GM19397 (cell line): ENCODE measurements around the gene PDE4C.

Source experiments
- ATAC-seq: cut with Tn5 transposase; IDR thresholded peaks from one replicate; pipeline ENCODE4 v1.9.1; 2021; ENCODE audit warnings: mild to moderate bottlenecking, moderate library complexity; ENCODE audit not compliant: unreplicated experiment

The PDE4C gene

DNA sequence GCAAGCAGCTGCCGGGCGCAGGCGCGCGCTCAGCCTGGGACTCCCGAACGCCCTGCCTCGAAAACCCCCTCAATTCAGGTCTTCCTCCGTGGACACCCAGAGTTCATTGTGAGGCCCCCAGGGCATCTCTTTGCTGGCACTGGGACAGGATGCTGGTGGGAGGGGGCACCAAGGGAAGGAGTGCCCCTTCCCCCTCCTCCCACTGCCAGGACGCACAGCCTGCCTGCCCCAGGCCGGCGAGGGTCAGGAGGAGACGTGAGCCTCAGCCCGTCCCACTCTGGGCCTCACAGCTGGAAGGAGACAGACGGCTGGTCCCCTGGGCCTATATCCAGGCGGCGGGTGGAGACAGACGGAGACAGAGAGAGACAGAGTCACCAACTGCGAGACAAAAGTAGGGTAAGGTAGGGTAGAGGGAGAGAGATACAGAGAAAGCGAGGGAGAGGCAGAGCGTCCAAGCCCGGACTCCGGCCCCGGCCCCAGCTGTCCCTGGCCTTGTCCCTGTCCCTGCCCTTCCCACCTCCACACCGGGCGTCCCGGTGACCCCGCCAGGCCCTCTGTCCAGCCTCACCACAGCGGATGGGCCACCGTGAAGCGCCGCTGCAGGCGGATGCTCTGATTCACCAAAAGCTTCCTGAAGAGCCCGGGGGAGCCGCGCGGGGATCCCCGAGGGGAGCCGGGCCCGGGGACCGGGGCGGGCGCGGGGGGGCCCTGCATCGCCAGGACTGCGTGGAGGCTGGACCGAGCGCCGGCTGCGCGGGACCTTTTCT is at the start of gene PDE4C:
PDE4C (minus strand) TSS at position 737 of the 767 bp plus-strand sequence; CDS start at position 714, 23 bp downstream.
- ATAC-seq, result no peak

DNA sequence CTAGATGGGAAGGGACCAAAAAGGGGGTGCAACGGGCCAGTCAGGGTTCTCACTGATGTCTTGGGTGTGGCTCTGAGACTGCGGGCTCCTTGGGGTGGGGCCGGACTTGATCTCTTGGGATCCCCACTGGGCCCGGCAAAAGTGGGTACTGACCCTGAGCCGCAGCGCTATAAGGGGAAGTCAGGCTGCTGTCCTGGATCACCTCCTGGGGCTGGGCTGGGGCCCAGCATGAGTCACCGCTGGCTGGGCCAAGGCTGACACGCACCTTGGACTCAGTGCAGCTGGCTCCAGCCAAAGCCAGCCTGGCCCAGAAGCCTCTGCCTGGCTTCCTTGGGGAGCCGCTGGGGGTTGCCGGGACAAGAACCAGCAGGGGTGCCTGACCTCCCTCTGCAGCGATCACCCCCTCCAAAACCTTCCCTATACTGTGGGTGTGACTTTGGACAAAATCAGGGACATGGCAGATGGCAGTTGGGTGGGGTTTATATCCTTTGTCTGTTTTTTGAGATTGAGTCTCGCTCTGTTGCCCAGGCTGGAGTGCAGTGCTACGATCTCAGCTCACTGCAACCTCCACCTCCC is 48.6 kb upstream of the PDE4C start:
- ATAC-seq, result no peak

DNA sequence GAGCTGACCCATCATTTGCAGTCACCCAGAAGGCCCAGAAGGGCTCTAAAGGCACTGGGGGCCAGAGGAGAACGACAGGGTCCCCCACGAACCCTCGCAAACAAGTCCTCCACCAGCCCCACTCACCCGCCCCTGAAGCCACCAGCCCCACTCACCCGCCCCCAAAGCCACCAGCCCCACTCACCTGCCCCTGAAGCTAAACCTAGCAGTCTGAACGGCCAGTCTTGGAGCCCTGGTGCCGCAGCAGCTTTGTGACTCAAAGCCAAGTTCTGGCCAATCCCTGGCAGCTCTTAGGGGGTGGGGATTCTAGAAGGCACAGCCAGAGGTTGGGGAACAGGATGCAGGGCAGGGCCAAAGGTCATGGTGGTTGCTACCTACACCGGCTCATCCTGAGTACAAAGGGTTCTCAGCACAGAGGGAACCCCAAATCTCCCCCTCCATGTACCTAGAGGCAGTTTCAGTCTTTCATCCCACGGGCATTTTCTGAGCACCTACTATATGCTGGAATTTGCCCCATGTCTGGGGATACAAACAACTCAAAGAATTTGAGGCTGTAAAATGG is 48.1 kb upstream of the PDE4C start, which contains the start of gene IQCN:
IQCN (minus strand) TSS at position 234 of the 562 bp plus-strand sequence. CDS start 4,974 bp downstream, outside the sequence.
- ATAC-seq, result no peak

DNA sequence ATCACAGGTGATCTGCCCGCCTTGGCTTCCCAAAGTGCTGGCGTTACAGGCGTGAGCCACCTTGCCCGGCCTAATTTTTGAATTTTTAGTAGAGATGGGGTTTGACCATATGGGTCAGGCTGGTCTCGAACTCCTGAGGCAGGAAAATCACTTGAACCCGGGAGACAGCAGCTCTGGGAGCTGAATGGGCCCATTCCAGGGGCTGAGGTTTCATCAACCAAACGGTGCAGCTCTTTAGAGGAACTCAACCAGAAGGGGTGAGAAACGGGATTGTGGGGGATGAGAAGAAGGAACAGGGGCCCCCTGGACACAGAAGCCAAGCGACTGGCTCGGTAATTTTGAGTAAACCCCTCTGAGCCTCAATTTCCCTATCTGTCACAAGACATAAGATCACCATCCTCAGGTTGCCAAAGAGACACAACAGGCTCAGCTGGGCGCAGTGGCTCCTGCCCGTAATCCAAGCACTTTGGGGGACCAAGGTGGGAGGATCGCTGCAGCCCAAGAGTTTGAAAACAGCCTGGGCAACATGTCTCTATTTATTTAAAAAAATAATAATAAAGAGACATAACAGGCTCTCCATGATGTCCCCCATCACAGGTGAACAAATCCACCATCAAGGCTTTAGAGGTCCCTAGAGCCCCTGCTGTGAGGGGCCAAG is 47.5 kb upstream of the PDE4C start:
- ATAC-seq, result no peak

DNA sequence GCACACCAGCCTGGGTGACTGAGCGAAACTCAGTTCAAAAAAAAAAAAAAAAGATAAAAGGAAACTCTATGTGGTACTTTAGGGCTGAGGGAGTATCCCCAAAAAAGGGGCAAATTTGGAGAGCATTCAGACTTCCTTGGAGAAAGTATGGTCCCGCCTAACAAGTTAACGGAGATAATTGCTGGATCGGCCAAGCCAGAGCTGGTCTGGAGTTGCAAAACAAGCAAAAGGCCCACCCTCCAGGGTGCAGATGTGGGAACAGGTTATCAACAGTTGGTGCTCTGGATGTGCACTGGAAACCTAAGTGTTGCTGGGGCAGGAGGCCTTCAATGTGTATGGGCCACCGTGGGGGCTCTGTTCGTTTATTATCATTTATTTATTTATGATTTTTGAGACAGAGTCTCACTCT is 45.2 kb upstream of the PDE4C start:
- no peak for ATAC-seq

DNA sequence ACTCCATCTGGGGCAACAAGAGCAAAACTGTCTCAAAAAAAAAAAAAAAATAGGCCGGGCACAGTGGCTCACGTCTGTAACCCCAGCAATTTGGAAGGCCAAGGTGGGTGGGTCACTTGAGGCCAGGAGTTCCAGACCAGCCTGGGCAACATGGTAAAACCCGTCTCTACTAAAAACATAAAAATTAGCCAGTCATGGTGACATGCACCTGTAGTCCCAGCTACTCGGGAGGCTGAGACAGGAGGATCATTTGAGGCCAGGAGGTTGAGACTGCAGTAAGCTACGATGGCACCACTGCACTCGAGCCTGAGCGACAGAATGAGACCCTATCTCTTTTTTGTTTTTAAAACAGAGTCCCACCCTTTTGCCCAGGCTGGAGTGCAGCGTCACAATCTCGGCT is 44.1 kb upstream of the PDE4C start:
- no peak for ATAC-seq

DNA sequence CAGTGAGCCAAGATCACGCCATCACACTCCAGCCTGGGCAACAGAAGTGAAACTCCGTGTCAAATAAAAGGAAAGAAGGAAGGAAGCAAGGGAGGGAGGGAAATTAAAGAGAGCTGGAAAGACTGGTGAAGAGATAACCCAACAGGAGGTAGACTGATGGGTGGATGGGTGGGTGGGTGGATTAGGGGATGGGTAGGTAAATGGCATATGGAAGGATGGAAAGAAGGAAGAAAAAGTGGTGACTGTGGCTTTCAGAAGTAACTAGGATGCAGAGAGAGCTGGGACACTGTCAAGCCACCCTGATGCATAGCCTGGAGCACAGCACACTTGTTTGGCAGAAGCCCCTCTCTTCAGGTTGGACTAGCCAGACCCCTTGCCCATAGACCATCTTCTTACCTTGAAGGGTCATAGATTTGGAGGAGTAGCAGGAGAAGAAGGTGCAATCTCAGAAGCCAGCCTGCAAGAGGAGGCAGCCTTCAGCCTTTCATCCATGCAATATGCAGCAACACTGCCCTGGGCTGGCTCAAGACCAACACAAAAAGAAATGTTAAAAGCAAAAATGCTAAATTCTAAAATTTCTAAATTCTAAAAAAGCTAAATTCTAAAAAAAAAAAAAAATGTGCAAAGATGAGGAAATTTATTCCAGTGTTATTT is 43.0 kb upstream of the PDE4C start:
- ATAC-seq, result no peak

DNA sequence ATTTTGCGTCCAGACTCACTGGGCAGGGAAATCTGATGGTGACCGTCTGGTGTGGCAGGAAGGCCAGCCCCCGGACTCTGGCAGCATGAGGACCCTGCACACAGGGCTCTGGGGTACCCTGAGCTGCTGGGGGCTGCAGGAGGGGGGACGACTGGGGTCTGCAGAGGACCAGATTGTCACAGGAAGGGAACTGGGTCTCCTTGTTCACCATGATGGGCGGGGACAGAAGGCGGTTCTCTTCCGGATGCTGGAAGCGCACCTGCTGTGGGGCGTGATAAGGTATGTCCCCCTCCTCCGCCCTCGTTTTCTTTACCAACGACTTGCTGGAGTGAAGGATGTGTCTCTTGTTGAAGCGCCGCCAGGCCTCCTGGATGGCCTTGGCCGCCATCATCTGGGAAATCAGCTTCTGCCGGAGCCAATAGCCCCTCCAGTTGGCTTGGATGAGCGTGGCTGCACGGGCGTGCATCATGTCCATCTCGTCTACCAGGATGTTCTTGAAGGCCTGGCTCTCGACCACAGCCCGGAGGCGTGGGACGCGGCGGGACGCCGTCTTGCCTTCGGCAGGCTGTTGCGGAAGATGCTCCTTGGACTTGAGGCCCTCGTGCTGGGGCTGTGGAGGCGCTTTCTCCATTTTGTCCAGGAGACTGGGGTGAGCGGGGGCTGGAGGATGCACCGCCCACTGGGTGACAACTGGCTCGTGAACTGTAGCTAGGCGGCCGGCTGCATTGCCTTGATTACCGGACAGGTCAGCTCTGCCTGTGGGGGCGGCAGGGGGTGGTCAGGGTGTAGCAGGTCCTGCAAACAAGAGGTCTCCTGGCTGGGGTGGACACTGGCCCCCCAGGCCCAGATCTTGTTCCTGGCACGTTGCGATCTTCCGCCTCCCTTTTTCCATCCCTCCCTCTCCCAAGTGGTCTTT is 40.8 kb upstream of the PDE4C start:
- ATAC-seq, result no peak

DNA sequence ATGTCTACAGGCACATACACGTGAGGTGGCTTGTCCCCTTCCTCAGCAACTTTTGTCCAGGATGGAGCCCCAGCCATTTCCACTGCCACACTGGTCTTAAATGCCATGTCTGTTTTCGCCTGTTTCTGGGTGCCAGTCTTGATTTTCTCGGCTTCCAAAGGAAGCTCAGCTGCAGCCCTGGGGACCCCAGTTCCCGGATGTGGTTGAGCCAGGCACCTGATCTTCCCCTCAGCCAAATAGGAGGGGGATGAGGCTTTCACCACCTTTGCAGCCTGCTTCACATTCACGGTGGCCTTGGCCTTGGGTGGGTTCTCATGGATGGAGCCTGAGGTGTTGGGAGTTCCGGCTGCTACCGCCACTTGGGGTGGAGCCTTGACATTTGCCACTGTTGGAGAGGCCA is 39.3 kb upstream of the PDE4C start:
- ATAC-seq, result no peak

DNA sequence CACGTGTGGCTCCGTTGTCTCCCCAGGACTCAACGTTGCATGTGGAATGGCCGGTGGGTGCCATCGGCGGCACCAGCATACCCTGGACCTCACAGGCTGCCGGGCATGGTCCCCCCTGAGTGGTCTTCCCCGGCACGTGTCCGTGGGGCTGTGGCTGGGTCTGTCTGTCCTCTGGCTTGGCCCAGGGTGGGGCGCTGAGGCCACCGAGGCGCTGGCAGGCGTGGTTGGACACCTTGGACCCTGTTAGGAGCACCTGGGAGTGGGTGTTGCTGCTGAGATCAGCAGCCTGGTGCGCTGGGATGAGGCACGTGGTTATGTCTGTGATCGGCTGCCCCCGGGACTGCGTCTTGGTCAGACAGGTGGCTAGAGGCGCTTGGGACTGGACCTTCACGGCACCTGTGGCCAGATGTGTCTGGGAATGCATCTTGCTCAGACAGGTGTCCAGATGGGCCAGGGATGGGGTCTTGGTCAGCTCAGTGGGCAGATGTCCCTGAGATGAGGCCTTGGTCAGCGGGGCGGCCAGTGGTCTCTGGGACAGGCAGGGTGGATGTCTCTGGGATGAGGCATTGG is 38.8 kb upstream of the PDE4C start:
- no peak for ATAC-seq

DNA sequence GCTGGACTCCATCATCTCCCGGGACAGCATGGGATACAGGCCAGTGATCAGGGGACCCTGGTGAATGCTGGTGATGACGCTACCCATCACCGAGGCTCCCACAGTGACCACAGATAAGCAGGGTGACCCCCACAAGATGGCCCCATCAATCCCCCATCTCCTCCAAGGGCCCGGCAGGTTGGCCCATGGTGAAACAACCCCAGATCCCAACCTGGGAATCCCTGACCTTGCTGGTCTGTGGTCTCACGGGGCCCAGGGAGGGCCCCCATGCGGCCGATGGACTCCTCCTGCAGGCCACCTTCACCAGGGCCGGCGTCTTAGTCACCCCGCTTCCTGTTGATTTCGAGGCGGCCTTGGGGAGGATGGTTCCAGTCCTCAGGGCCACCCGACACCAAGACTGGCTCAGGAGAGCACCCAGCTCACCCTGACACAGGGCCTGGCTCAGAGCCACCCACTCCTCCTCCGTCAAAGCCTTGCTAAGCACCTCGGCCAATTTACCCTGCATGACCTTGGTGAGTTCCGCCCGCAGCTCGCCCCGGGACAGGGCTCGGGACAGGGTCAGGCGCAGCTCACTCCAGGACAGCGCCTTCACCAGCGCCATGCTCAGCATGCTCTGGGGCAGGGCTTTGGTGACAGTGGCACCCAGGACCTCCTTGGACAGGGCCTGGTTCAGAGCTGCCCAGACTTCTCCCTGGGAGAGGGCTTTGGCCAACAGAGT is 38.1 kb upstream of the PDE4C start:
- ATAC-seq, result no peak

DNA sequence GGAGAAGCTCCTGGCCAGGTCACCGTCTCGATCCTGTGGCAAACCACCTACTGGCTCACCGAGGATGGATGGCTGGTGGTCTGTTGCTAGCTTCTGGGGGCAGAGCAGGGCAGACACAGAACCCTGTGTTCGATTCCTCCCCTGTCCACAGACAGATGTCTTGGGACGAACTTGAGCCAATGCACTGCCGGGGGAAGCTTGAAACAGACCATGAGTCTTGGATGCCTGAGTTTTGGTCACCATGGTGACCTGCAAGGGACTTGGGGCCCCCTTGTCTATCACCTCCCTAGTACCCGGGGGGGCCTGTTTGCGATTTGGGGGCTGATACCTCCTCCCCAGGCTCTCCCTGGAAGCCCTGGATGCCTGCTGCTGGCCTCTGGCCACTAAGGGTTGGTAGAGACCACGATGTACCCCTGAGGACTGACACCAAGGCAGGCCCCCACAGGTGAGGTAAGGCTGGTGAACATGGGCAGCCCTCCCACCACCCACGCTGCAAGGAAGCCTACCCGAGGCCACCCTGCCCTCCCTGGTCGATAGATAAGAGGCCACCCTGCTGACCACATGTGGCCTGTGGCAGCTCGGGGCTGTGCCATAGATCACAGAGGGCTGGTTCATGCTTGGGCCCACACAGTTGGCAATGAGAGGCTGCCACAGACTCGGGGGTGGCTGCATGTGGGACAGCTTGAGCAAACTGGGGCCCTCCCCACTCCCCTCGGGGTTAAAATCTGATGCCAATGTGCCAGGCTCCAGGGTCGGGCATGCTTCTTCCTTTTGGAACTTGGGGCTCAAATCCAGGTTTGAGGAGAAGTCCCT is 37.3 kb upstream of the PDE4C start:
- no peak for ATAC-seq

DNA sequence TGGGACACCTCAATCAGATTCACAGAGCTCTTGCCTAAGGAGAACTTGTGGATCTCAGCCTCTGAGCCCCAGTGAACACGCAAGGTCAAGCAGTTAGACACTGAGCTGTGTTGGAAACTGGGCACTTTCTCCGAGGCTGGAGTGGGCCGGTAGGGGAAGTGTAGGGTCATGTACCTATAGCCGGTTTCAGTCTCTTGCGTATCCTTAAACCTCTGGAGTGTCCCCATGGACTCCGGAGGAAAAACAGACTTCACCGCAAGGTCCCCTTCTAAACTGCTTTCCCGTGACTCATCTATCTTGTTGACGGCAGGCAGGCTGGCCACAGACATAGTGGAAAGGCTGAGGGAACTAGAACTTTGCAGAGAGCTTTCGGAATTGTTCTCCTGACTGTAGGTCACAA is 36.7 kb upstream of the PDE4C start:
- no peak for ATAC-seq

DNA sequence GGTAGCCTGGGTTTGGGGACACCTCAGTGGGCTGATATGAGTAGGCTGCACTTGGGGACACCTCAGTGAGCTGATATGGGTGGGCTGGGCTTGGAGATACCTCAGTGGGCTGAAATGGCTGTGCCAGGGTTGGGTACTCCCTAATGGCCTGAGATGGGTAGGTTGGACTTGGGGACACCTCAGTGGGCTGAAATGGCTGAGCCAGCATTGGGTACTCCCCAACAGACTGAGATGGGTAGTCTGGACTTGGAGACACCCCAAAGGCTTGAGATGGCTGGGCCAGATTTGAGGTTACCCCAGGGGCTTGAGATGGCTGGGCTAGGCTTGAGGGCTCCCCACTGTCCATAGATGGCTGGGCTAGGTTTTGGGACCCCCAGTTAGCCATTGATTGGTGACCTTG is 35.9 kb upstream of the PDE4C start:
- ATAC-seq, result no peak

DNA sequence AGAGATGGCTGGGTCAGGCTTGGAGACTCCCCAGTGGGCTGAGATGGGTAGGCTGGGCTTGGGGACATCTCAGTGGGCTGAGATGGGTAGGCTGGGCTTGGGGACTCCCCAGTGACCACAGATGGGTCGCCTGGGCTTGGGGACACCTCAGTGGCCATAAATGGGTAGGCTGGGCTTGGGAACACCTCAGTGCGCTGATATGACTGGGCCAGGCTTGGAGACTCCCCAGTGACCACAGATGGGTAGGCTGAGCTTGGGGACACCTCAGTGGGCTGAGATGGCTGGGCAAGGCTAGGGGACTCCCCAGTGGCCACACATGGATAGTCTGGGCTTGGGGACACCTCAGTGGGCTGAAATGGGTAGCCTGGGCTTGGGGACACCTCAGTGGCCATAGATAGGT is 35.2 kb upstream of the PDE4C start:
- ATAC-seq, result no peak

DNA sequence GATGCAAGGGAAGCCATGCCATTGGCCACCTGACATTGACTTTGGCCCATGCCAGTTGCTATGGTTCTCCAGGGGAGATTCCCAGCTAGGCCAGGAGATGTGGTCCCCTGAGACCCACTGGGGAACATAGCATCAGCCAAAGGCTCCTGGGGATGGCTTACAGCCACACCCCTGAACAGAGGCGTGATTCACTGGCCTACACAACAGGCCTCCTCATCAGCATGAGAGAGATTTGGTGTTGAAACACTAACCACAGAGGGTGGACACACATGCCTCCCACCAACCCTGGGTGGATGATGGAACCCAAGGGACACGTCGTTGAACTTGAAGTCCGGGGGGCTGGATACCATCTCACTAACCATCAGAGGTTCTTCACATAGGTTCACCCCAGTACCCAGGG is 33.7 kb upstream of the PDE4C start:
- no peak for ATAC-seq

DNA sequence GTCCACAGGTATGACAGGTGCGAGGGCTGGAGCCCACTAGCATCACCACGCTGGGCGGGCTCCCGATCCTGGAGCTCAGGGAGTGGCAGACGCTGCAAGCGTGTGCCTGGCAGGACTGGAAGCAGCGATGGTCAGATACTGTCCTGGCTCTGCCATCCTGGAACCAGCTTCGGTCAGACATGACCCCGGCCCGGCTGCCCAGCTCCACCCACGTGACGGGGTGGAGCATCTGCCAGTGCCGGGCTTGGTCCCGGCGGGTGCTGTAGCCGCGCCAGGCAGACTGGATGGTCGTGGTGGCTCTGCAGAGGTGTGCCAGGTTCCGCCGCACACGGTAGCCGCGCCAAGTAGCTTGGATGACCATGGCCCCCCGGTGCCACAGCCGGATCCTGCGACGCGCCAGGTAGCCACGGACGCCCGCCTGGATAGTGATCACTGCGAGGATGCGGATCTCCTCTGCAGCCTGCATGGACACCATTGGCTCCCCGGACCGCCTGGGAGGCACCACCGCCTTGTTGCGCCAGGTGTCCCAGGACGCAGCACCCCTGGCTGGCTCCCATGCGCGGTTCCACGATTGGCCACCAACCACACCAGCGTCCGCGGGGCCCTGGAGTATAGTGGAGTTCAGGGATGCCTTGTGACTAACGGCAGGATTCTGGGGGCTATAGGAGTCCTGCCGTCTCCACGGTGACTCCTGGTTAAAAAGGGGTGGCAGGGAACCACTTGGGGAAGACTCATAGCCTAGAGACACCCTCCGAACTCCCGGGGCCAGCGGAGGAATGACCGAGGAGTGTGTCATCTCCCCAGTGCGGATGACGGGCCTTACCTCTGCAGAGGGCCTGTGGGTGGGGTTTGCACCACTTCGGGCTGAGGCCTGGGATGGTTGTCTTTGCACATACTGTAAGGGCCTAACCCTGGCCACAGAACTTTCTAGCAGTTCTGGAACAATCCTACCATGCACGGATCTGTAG is 31.5 kb upstream of the PDE4C start:
- ATAC-seq, result no peak
